HepG2 (cell line): ENCODE data around the gene ZNF747. TPM values are rescaled to one million over a fixed set of nuclear protein-coding genes. Genes with fewer than 3 reads are reported as not detected.

Experiments used
- AHR ChIP-seq: IDR thresholded peaks from 2 replicates; pipeline ENCODE4 v1.6.1; 2018; ENCODE audit warnings: missing genetic modification reagents, missing compliant biosample characterization
- ATF7-NPFF ChIP-seq: sonication (generic); formaldehyde crosslinking; IDR thresholded peaks from 2 replicates; pipeline ENCODE4 v1.8.1; 2023; ENCODE audit warnings: mild to moderate bottlenecking, low read depth, missing genetic modification reagents, moderate library complexity
- E2F1 ChIP-seq: sonication (generic); formaldehyde crosslinking; IDR thresholded peaks from 2 replicates; pipeline ENCODE4 v1.5.0; 2020; ENCODE audit warnings: missing genetic modification reagents
- ETV6 ChIP-seq: sonication (generic); formaldehyde crosslinking; conservative IDR thresholded peaks from 2 replicates; pipeline ENCODE4 v1.4.0; 2020; ENCODE audit warnings: missing genetic modification reagents
- FIP1L1 ChIP-seq: fragments of 200-400 bp; formaldehyde crosslinking; IDR thresholded peaks from 2 replicates; pipeline ENCODE4 v1.6.1; 2018; ENCODE audit warnings: low read depth, mild to moderate bottlenecking, low read length, moderate library complexity, borderline replicate concordance; ENCODE audit not compliant: insufficient read depth
- FOXA1 ChIP-seq, 2 experiments: fragments of 450-650 bp in 1 of 2; sonication (generic) in 1 of 2; formaldehyde crosslinking in 1 of 2; IDR thresholded peaks; 2 replicates each; pipeline versions ENCODE4 v1.4.0 to v1.6.1; 2016 to 2020; ENCODE audit warnings: missing genetic modification reagents in 1 of 2
- FOXK1 ChIP-seq: sonication (generic); formaldehyde crosslinking; IDR thresholded peaks from 2 replicates; pipeline ENCODE4 v1.4.0; 2020; ENCODE audit warnings: low read depth, missing genetic modification reagents, borderline replicate concordance
- FOXP4 ChIP-seq: sonication (generic); formaldehyde crosslinking; IDR thresholded peaks from 2 replicates; pipeline ENCODE4 v1.4.0; 2020; ENCODE audit warnings: missing genetic modification reagents
- JDP2 ChIP-seq: sonication (generic); formaldehyde crosslinking; IDR thresholded peaks from 2 replicates; pipeline ENCODE4 v1.8.1; 2022; ENCODE audit warnings: missing genetic modification reagents, borderline replicate concordance
- MIXL1 ChIP-seq: IDR thresholded peaks from 2 replicates; pipeline ENCODE4 v1.6.1; 2016
- RBM22 ChIP-seq: fragments of 200-400 bp; formaldehyde crosslinking; optimal IDR thresholded peaks from 2 replicates; pipeline ENCODE3; 2017; ENCODE audit warnings: mild to moderate bottlenecking, low read length, moderate library complexity
- ZBTB46 ChIP-seq: sonication (generic); formaldehyde crosslinking; IDR thresholded peaks from 2 replicates; pipeline ENCODE4 v1.4.0; 2020; ENCODE audit warnings: mild to moderate bottlenecking, missing genetic modification reagents, borderline replicate concordance
- ZBTB49 ChIP-seq: sonication (generic); formaldehyde crosslinking; IDR thresholded peaks from 2 replicates; pipeline ENCODE4 v1.4.0; 2020; ENCODE audit warnings: missing genetic modification reagents, borderline replicate concordance
- ZNF329 ChIP-seq: sonication (generic); formaldehyde crosslinking; IDR thresholded peaks from 2 replicates; pipeline ENCODE4 v1.9.0; 2021; ENCODE audit warnings: low read depth, mild to moderate bottlenecking, missing genetic modification reagents
- ZNF350 ChIP-seq: sonication (generic); formaldehyde crosslinking; IDR thresholded peaks from 2 replicates; pipeline ENCODE4 v1.4.0; 2020; ENCODE audit warnings: mild to moderate bottlenecking, low read depth, missing genetic modification reagents, borderline replicate concordance
- ZNF446 ChIP-seq: sonication (generic); formaldehyde crosslinking; IDR thresholded peaks from 2 replicates; pipeline ENCODE4 v1.5.0; 2020; ENCODE audit warnings: mild to moderate bottlenecking, missing genetic modification reagents
- ZNF512B ChIP-seq: sonication (generic); formaldehyde crosslinking; IDR thresholded peaks from 2 replicates; pipeline ENCODE4 v1.5.1; 2020; ENCODE audit warnings: missing genetic modification reagents, mild to moderate bottlenecking, borderline replicate concordance
- polyA plus RNA-seq, 8 experiments: library from polyadenylated mRNA; depleted of rRNA in 3 of 8; stranded (reverse) in 7 of 8; unstranded in 1 of 8; fragments of >200 nt; fragmentation: Illumina TruSeq in 4 of 8; extraction: Trizol in 4 of 8; gene quantifications; 2 replicates each; pipeline versions ENCODE4 v1.2.1 to v1.2.3, GENCODE V29; 2011 to 2016; ENCODE audit warnings: low read depth in 4 of 8, missing spikeins in 1 of 8, mixed read lengths in 1 of 8; ENCODE audit not compliant: insufficient read depth in 1 of 8
- total RNA-seq, 5 experiments: library from RNA; depleted of rRNA; stranded (reverse); fragments of >200 nt; fragmentation: Illumina TruSeq; extraction: Trizol; gene quantifications; 2 replicates each; pipeline ENCODE4 v1.2.3, GENCODE V29; 2016; ENCODE audit warnings: low read depth in 1 of 5

The ZNF747 gene
- total and polyA plus RNA-seq, 2 of the 13 experiments (the other 11 are each of a cell fraction or from before 2014, with no cell fraction given), result 7.2 to 10.2 TPM

GRCh38 chr16:30534368-30535105, at the start of gene ZNF747 (continued):
- TF ChIP-seq FOXP4 (CRISPR knock-in tag) (no peak), RBM22 (no peak), AHR (CRISPR knock-in tag) (no peak), E2F1 (CRISPR knock-in tag) (peak; percentile 74), JDP2 (CRISPR knock-in tag) (no peak), ETV6 (CRISPR knock-in tag) (peak; percentile 53; the same call in 1 of the 2 replicates), ATF7-NPFF (CRISPR knock-in tag) (no peak; the same call in 1 of the 2 replicates), ZNF512B (CRISPR knock-in tag) (peak; percentile 95), MIXL1 (CRISPR knock-in tag) (peak; percentile 77), ZBTB46 (CRISPR knock-in tag) (no peak), FIP1L1 (peak; percentile 28; the same call in 1 of the 2 replicates), ZNF329 (CRISPR knock-in tag) (0 out of 2 replicates have a peak, but pooled peaks have one; percentile 57), ZNF446 (CRISPR knock-in tag) (no peak), FOXK1 (CRISPR knock-in tag) (peak; percentile 75; the same call in 1 of the 2 replicates), ZNF350 (peak; percentile 91; the same call in 1 of the 2 replicates), FOXA1 (IDR thresholded peaks at IDR 0.05) (no peak), FOXA1 (CRISPR knock-in tag; IDR thresholded peaks at IDR 0.05) (no peak), ZBTB49 (CRISPR knock-in tag) (peak; percentile 61; the same call in 1 of the 2 replicates)
